IMR-90 (cell line): Measurements from ENCODE around the gene TSSK3. TPM values are rescaled to one million over a fixed set of nuclear protein-coding genes. Genes with fewer than 3 reads are reported as not detected.
A peak's percentile ranks its signal among the peaks of the same experiment; 100 is the strongest.

Experiments used
- ATAC-seq: fragments of 200-7000 bp; cut with Tn5 transposase; 2 replicates; pipeline ENCODE4 v1.9.1; 2020; ENCODE audit warnings: low read depth, mild to moderate bottlenecking, moderate library complexity
- BruUV-seq: library from RNA; stranded (reverse); fragments of 400-500 nt; replicated peaks from 2 replicates; lab custom pipeline; 2021; lab: Mats Ljungman, UMichigan
- CTCF ChIA-PET: fragments of 300-600 bp; formaldehyde crosslinking; extraction: SDS; loops from one replicate; lab custom pipeline; 2021; ENCODE audit warnings: antibody characterized with exemption; lab: Yijun Ruan, JAX
- POLR2A ChIA-PET: fragments of 300-600 bp; sonication (Branson Sonifier 250); formaldehyde crosslinking; loops from one replicate; lab custom pipeline; 2022; ENCODE audit warnings: antibody characterized with exemption; ENCODE audit not compliant: unreplicated experiment; lab: Charles Lee
- DNase-seq: peaks from one replicate; pipeline ENCODE4 v3.0.0; 2013
- H2AFZ ChIP-seq: replicated peaks from 2 replicates; pipeline ENCODE3; 2013; ENCODE audit warnings: low read length, mild to moderate bottlenecking; ENCODE audit not compliant: poor library complexity
- H2AK5ac ChIP-seq: 2 replicates; pipeline ENCODE4 v1.6.1; 2013; ENCODE audit warnings: low read depth, low read length, inconsistent platforms
- H2AK9ac ChIP-seq: replicated peaks from 2 replicates; pipeline ENCODE3; 2013; ENCODE audit warnings: mild to moderate bottlenecking, low read depth, low read length, moderate library complexity; ENCODE audit not compliant: poor library complexity
- H2BK120ac ChIP-seq: 2 replicates; pipeline ENCODE4 v1.6.1; 2013; ENCODE audit warnings: low read depth, low read length, inconsistent platforms
- H2BK15ac ChIP-seq: 3 replicates; pipeline ENCODE4 v1.6.1; 2013; ENCODE audit warnings: low read depth, low read length, inconsistent platforms
- H2BK20ac ChIP-seq: 2 replicates; pipeline ENCODE4 v1.6.1; 2013; ENCODE audit warnings: low read depth, mild to moderate bottlenecking, inconsistent platforms, low read length, moderate library complexity
- H2BK5ac ChIP-seq: 2 replicates; pipeline ENCODE4 v1.6.1; 2013; ENCODE audit warnings: mild to moderate bottlenecking, low read depth, low read length, inconsistent platforms; ENCODE audit not compliant: poor library complexity, severe bottlenecking
- H3K14ac ChIP-seq: replicated peaks from 2 replicates; pipeline ENCODE4 v1.6.1; 2013; ENCODE audit warnings: low read depth, low read length, inconsistent platforms
- H3K18ac ChIP-seq: 2 replicates; pipeline ENCODE4 v1.6.1; 2013; ENCODE audit warnings: low read depth, low read length, control low read depth
- H3K23ac ChIP-seq: 2 replicates; pipeline ENCODE4 v1.6.1; 2013; ENCODE audit warnings: low read depth, low read length, inconsistent platforms
- H3K27ac ChIP-seq: 2 replicates; pipeline ENCODE4 v1.5.1; 2013; ENCODE audit warnings: mild to moderate bottlenecking, control low read depth, low read length; ENCODE audit not compliant: insufficient read depth
- H3K27me3 ChIP-seq: 2 replicates; pipeline ENCODE4 v1.6.1; 2013; ENCODE audit warnings: low read length; ENCODE audit not compliant: control insufficient read depth, insufficient read depth
- H3K36me3 ChIP-seq: 2 replicates; pipeline ENCODE4 v1.6.1; 2013; ENCODE audit warnings: low read length, mixed read lengths; ENCODE audit not compliant: control insufficient read depth, insufficient read depth
- H3K4ac ChIP-seq: 2 replicates; pipeline ENCODE4 v1.6.1; 2013; ENCODE audit warnings: low read depth, low read length, inconsistent platforms
- H3K4me1 ChIP-seq: 2 replicates; pipeline ENCODE4 v1.6.1; 2013; ENCODE audit warnings: low read length, mixed read lengths; ENCODE audit not compliant: control insufficient read depth, insufficient read depth
- H3K4me2 ChIP-seq: 2 replicates; pipeline ENCODE4 v1.6.1; 2013; ENCODE audit warnings: low read depth, mild to moderate bottlenecking, control low read depth, low read length, moderate library complexity
- H3K4me3 ChIP-seq: 2 replicates; pipeline ENCODE4 v1.5.1; 2013; ENCODE audit warnings: low read depth, mild to moderate bottlenecking, control low read depth, low read length, moderate library complexity; ENCODE audit not compliant: insufficient read depth
- H3K56ac ChIP-seq: 2 replicates; pipeline ENCODE4 v1.6.1; 2013; ENCODE audit warnings: low read length, inconsistent platforms; ENCODE audit not compliant: insufficient read depth; ENCODE audit errors: extremely low read depth
- H3K79me1 ChIP-seq, 2 experiments: 2 replicates each; pipeline ENCODE4 v1.6.1; 2013; ENCODE audit warnings: low read length in 2 of 2, inconsistent platforms in 1 of 2, low read depth in 1 of 2
- H3K9ac ChIP-seq: 2 replicates; pipeline ENCODE4 v1.6.1; 2013; ENCODE audit warnings: low read depth, low read length, control low read depth
- H3K9me1 ChIP-seq: 2 replicates; pipeline ENCODE4 v1.6.1; 2013; ENCODE audit warnings: low read length, inconsistent platforms; ENCODE audit not compliant: insufficient read depth
- H3K9me3 ChIP-seq: 2 replicates; pipeline ENCODE4 v1.6.1; 2013; ENCODE audit warnings: low read length; ENCODE audit not compliant: control insufficient read depth, insufficient read depth
- H4K20me1 ChIP-seq: 2 replicates; pipeline ENCODE4 v1.6.1; 2013; ENCODE audit warnings: low read length, inconsistent platforms; ENCODE audit not compliant: insufficient read depth
- H4K5ac ChIP-seq: 2 replicates; pipeline ENCODE4 v1.6.1; 2013; ENCODE audit warnings: mild to moderate bottlenecking, low read depth, low read length, control low read depth
- H4K8ac ChIP-seq, 2 experiments: 2 replicates each; pipeline ENCODE4 v1.6.1; 2013; ENCODE audit warnings: low read depth in 2 of 2, low read length in 2 of 2, control low read depth in 1 of 2, inconsistent platforms in 1 of 2
- H4K91ac ChIP-seq: 2 replicates; pipeline ENCODE4 v1.6.1; 2013; ENCODE audit warnings: low read depth, low read length, inconsistent platforms; ENCODE audit not compliant: insufficient read depth
- BHLHE40 ChIP-seq: fragments of 150-350 bp; IDR thresholded peaks from 2 replicates; pipeline ENCODE4 v1.6.1; 2016; ENCODE audit warnings: mild to moderate bottlenecking, low read depth, low read length
- WGBS, 2 experiments: methylation state at CpG; one replicate each; pipeline versions ENCODE4 v1.1.5 to v1.1.7; 2013; ENCODE audit warnings: missing lambda C conversion rate in 2 of 2; ENCODE audit not compliant: insufficient read length in 1 of 2; ENCODE audit errors: extremely low coverage in 2 of 2; 5-methylcytosine and 5-hydroxymethylcytosine counted together
- dilution Hi-C: fragments of 300-500 bp; cut with HindIII; formaldehyde crosslinking; loops from one replicate; pipeline ENCODE4 v1.14.3; 2018; ENCODE audit warnings: low sequenced_read_pairs; ENCODE audit not compliant: unreplicated experiment
- in situ Hi-C: fragments of 300-500 bp; cut with MboI; formaldehyde crosslinking; loops from 3 replicates; pipeline ENCODE4 v1.14.3; 2019; ENCODE audit warnings: low sequenced_read_pairs, inconsistent platforms, mixed read lengths
- intact Hi-C: fragments of 100-400 bp; cut with micrococcal nuclease; formaldehyde crosslinking; loops from 2 replicates; pipeline ENCODE4 v1.10.0; 2022
- polyA plus RNA-seq, 3 experiments: library from polyadenylated mRNA; depleted of rRNA; stranded (reverse); fragments of >200 nt; gene quantifications; 2 replicates each; pipeline ENCODE4 v1.2.3, GENCODE V29; 2012; ENCODE audit warnings: low replicate concordance in 1 of 3
- total RNA-seq: library from RNA; depleted of rRNA; stranded (reverse); fragments of >200 nt; gene quantifications from 2 replicates; pipeline ENCODE4 v1.2.3, GENCODE V29; 2012
- TF ChIP-seq, protein P1 (sequence below): conservative IDR thresholded peaks from 2 replicates; pipeline ENCODE4 v1.5.1; 2012; ENCODE audit warnings: mild to moderate bottlenecking, low read depth, low read length, improper control_type of control experiment

The TSSK3 gene
- total and polyA plus RNA-seq, 2 of the 4 experiments (the other 2 are of a cell fraction) = 0.96 TPM; not detected in 1

DNA sequence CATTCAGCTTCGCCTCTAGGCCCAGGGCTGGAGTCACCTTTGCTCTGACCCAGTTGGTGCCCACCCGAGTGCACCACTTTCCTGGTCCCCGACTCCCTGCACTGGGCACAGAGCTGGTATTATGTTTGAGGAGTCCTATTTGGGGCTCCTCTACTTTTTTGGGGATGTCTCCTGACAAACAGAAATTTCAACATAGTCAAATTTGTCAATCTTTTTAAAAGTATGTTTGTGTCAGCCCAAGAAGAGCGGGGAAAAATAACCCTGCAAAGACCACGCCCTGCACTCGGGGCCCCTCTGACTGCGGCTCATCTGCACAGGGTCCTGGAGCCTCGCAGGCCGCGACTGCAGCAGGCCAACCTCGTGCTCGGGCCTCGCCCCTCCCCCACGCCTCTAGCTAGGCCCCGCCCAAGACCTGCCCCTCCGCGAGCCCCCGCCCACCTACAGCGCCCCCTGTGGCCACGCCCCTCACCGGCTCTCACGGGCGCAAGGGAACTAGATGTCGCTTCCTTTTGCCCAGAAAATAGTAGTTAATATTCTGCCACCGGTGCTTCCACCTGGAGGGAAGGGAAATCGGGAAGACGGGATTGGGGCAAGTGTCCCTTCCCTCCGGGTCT, 11.4 kb upstream of the TSSK3 start:
- peaks cover 18% of the 10 kb centered on the region for H3K9me1 ChIP-seq
- H3K79me1 ChIP-seq = peaks cover 8 to 30% of the 10 kb centered on the region in 2 experiments; a peak in 3 of 4 replicates
- peak overlapping the region; percentile 92 for H3K18ac ChIP-seq
- H2AK9ac ChIP-seq = peak overlapping the region; percentile 60
- peak overlapping the region; percentile 86 for H2BK120ac ChIP-seq
- POLR2A ChIA-PET = no interaction called here
- 34% methylated on average over 4 of the region's 28 CpGs; no CpG with 5 or more reads in 1 of the 2 experiments for WGBS, 2 experiments
- H3K9ac ChIP-seq = peak overlapping the region; percentile 85
- CTCF ChIA-PET = no interaction called here
- no TSS peak for BruUV-seq
- H3K9me3 ChIP-seq = no peaks in the 10 kb centered on the region
- DNase-seq = no peak
- ATAC-seq = peak; percentile 70
- H3K27ac ChIP-seq = peak overlapping the region; percentile 94
- dilution Hi-C loops (no loop called here), intact Hi-C loops (loop anchor here (1.0 kb wide), 1 partner anchor 15 kb away; the partner anchor contains the start of gene MARCKSL1), in situ Hi-C loops (no loop called here)
- H2BK5ac ChIP-seq = peak overlapping the region; percentile 87
- peak overlapping the region; percentile 72 for H3K4ac ChIP-seq
- peak overlapping the region; percentile 94; the same call in 2 of the 3 replicates for H2BK15ac ChIP-seq
- peak overlapping the region; percentile 87 for H3K14ac ChIP-seq
- peak overlapping the region; percentile 83 to 91 for H4K8ac ChIP-seq
- peaks cover 26% of the 10 kb centered on the region for H3K4me1 ChIP-seq
- peak overlapping the region; percentile 83 for H3K4me2 ChIP-seq
- peak overlapping the region; percentile 85 for H3K4me3 ChIP-seq
- peaks cover 4% of the 10 kb centered on the region; the same call in 1 of the 2 replicates for H3K36me3 ChIP-seq
- peak overlapping the region; percentile 69; the same call in 1 of the 2 replicates for H3K23ac ChIP-seq
- H4K91ac ChIP-seq = peak overlapping the region; percentile 94
- peak overlapping the region; percentile 90 for H4K5ac ChIP-seq
- no peaks in the 10 kb centered on the region for H4K20me1 ChIP-seq
- peak overlapping the region; percentile 70 for H2AK5ac ChIP-seq
- H2AFZ ChIP-seq = peak overlapping the region; percentile 93
- peak overlapping the region; percentile 44; the same call in 1 of the 2 replicates for H2BK20ac ChIP-seq
- H3K27me3 ChIP-seq = no peaks in the 10 kb centered on the region
- H3K56ac ChIP-seq = peak overlapping the region; percentile 62; the same call in 1 of the 2 replicates
- TF ChIP-seq, protein P1, sequence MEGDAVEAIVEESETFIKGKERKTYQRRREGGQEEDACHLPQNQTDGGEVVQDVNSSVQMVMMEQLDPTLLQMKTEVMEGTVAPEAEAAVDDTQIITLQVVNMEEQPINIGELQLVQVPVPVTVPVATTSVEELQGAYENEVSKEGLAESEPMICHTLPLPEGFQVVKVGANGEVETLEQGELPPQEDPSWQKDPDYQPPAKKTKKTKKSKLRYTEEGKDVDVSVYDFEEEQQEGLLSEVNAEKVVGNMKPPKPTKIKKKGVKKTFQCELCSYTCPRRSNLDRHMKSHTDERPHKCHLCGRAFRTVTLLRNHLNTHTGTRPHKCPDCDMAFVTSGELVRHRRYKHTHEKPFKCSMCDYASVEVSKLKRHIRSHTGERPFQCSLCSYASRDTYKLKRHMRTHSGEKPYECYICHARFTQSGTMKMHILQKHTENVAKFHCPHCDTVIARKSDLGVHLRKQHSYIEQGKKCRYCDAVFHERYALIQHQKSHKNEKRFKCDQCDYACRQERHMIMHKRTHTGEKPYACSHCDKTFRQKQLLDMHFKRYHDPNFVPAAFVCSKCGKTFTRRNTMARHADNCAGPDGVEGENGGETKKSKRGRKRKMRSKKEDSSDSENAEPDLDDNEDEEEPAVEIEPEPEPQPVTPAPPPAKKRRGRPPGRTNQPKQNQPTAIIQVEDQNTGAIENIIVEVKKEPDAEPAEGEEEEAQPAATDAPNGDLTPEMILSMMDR = peak; percentile 43
- no peak for TF ChIP-seq BHLHE40
